OCI-LY3 (cell line): ENCODE measurements around the gene HSD11B1.

Experiments
- H2AFZ ChIP-seq: fragments of 200-600, 300-600 bp; shearing (Covaris generic); 2 replicates; pipeline ENCODE4 v1.6.0; 2014; ENCODE audit warnings: antibody characterized with exemption, low read depth, low read length
- H3K27ac ChIP-seq: fragments of 200-600, 300-600 bp; sonication (generic); 2 replicates; pipeline ENCODE4 v1.5.1; 2014; ENCODE audit warnings: mild to moderate bottlenecking, low read length, moderate library complexity, mixed read lengths
- H3K27me3 ChIP-seq: fragments of 200-600, 300-600 bp; sonication (generic); 2 replicates; pipeline ENCODE4 v1.6.1; 2014; ENCODE audit warnings: low read depth, low read length, mixed read lengths
- H3K36me3 ChIP-seq: fragments of 200-600, 300-600 bp; sonication (generic); replicated peaks from 2 replicates; pipeline ENCODE3; 2014; ENCODE audit warnings: low read depth, low read length, mixed read lengths
- H3K4me1 ChIP-seq: fragments of 300-600, 200-600 bp; sonication (generic); 2 replicates; pipeline ENCODE4 v1.6.1; 2014; ENCODE audit warnings: low read length, mixed read lengths
- H3K4me2 ChIP-seq: fragments of 200-600, 300-600 bp; sonication (generic); 2 replicates; pipeline ENCODE4 v1.6.1; 2014; ENCODE audit warnings: low read length, mixed read lengths
- H3K4me3 ChIP-seq: fragments of 300-600, 200-600 bp; sonication (generic); 2 replicates; pipeline ENCODE4 v1.5.1; 2014; ENCODE audit warnings: antibody characterized with exemption, mild to moderate bottlenecking, low read length, moderate library complexity
- H3K79me2 ChIP-seq: fragments of 300-600, 200-600 bp; shearing (Covaris generic); 2 replicates; pipeline ENCODE4 v1.6.1; 2014; ENCODE audit warnings: mild to moderate bottlenecking, low read length, mixed read lengths
- H3K9ac ChIP-seq: fragments of 300-600, 200-600 bp; shearing (Covaris generic); 2 replicates; pipeline ENCODE4 v1.6.0; 2014; ENCODE audit warnings: mild to moderate bottlenecking, low read length, moderate library complexity
- H3K9me3 ChIP-seq: fragments of 200-600, 300-600 bp; shearing (Covaris generic); 2 replicates; pipeline ENCODE4 v1.6.1; 2014; ENCODE audit warnings: low read length, mixed read lengths; ENCODE audit not compliant: insufficient read depth
- H4K20me1 ChIP-seq: fragments of 200-600, 300-600 bp; sonication (generic); 2 replicates; pipeline ENCODE4 v1.6.1; 2016; ENCODE audit warnings: low read length, mixed read lengths; ENCODE audit not compliant: insufficient read depth
- CTCF ChIP-seq: fragments of 200-600, 300-600 bp; sonication (generic); IDR thresholded peaks from 2 replicates; pipeline ENCODE4 v1.5.1; 2014; ENCODE audit warnings: antibody characterized with exemption, low read length, low read depth
- EZH2phosphoT487 ChIP-seq: fragments of 200-600 bp; shearing (Covaris generic); IDR thresholded peaks from 2 replicates; pipeline ENCODE4 v1.6.1; 2018; ENCODE audit warnings: antibody characterized with exemption, mixed run types, low read depth

Gene HSD11B1

GRCh38 chr1:209768354-209768774 is 63.7 kb downstream of the HSD11B1 start:
- H3K9ac ChIP-seq, result peak overlapping the region; percentile 23; the same call in 1 of the 2 replicates
- peak overlapping the region; percentile 13; the same call in 1 of the 2 replicates for H3K4me3 ChIP-seq
- H3K9me3 ChIP-seq, result no peaks in the 10 kb centered on the region
- TF ChIP-seq CTCF, result no peak
- TF ChIP-seq EZH2phosphoT487, result no peak
- H3K27me3 ChIP-seq, result no peaks in the 10 kb centered on the region
- H3K4me1 ChIP-seq, result peaks cover 45% of the 10 kb centered on the region
- no peaks in the 10 kb centered on the region for H3K79me2 ChIP-seq
- H2AFZ ChIP-seq, result no peak overlapping the region
- peaks cover 18% of the 10 kb centered on the region for H3K36me3 ChIP-seq
- peak overlapping the region; percentile 31 for H3K4me2 ChIP-seq
- peak overlapping the region; percentile 45 for H3K27ac ChIP-seq
- H4K20me1 ChIP-seq, result no peaks in the 10 kb centered on the region

GRCh38 chr1:209769171-209769904 is 64.7 kb downstream of the HSD11B1 start:
- no peak overlapping the region; the same call in 1 of the 2 replicates for H3K9ac ChIP-seq
- H3K36me3 ChIP-seq, result peaks cover 11% of the 10 kb centered on the region
- H3K4me1 ChIP-seq, result peaks cover 55% of the 10 kb centered on the region
- no peaks in the 10 kb centered on the region for H3K79me2 ChIP-seq
- no peak overlapping the region for H2AFZ ChIP-seq
- TF ChIP-seq EZH2phosphoT487, result no peak
- H3K9me3 ChIP-seq, result no peaks in the 10 kb centered on the region
- peak overlapping the region; percentile 45 for H3K27ac ChIP-seq
- H3K4me3 ChIP-seq, result peak overlapping the region; percentile 13; the same call in 1 of the 2 replicates
- no peaks in the 10 kb centered on the region for H4K20me1 ChIP-seq
- H3K27me3 ChIP-seq, result no peaks in the 10 kb centered on the region
- peak overlapping the region; percentile 31 for H3K4me2 ChIP-seq

GRCh38 chr1:209769971-209770370 is 65.3 kb downstream of the HSD11B1 start:
- H3K36me3 ChIP-seq, result peaks cover 11% of the 10 kb centered on the region
- 0 out of 2 replicates have a peak overlapping the region, but pooled peaks have one; percentile 1 for H3K4me3 ChIP-seq
- H3K4me2 ChIP-seq, result peak overlapping the region; percentile 31
- peak overlapping the region; percentile 45 for H3K27ac ChIP-seq
- H3K4me1 ChIP-seq, result peaks cover 61% of the 10 kb centered on the region
- no peak for TF ChIP-seq CTCF
- no peak for TF ChIP-seq EZH2phosphoT487
- no peaks in the 10 kb centered on the region for H4K20me1 ChIP-seq
- H3K27me3 ChIP-seq, result no peaks in the 10 kb centered on the region
- H2AFZ ChIP-seq, result no peak overlapping the region
- H3K9me3 ChIP-seq, result no peaks in the 10 kb centered on the region
- no peaks in the 10 kb centered on the region for H3K79me2 ChIP-seq
- H3K9ac ChIP-seq, result no peak overlapping the region; the same call in 1 of the 2 replicates

GRCh38 chr1:209770636-209771415 is 66.2 kb downstream of the HSD11B1 start:
- Histone ChIP-seq H3K27ac (no peak overlapping the region), H3K9ac (no peak overlapping the region), H3K4me3 (no peak overlapping the region), H4K20me1 (no peaks in the 10 kb centered on the region), H3K36me3 (peaks cover 7% of the 10 kb centered on the region), H3K79me2 (no peaks in the 10 kb centered on the region), H2AFZ (no peak overlapping the region), H3K27me3 (no peaks in the 10 kb centered on the region), H3K4me2 (no peak overlapping the region), H3K9me3 (no peaks in the 10 kb centered on the region), H3K4me1 (peaks cover 66% of the 10 kb centered on the region)
- TF ChIP-seq EZH2phosphoT487, result no peak
- TF ChIP-seq CTCF, result no peak
